IMR-90 (cell line): ENCODE data around the gene CTNNA2. TPM values are rescaled to one million over a fixed set of nuclear protein-coding genes. Genes with fewer than 3 reads are reported as not detected.

Experiments
- ATAC-seq: fragments of 200-7000 bp; cut with Tn5 transposase; 2 replicates; pipeline ENCODE4 v1.9.1; 2020; ENCODE audit warnings: low read depth, mild to moderate bottlenecking, moderate library complexity
- BruUV-seq: library from RNA; stranded (reverse); fragments of 400-500 nt; replicated peaks from 2 replicates; lab custom pipeline; 2021; lab: Mats Ljungman, UMichigan
- CTCF ChIA-PET: fragments of 300-600 bp; formaldehyde crosslinking; extraction: SDS; loops from one replicate; lab custom pipeline; 2021; ENCODE audit warnings: antibody characterized with exemption; lab: Yijun Ruan, JAX
- POLR2A ChIA-PET: fragments of 300-600 bp; sonication (Branson Sonifier 250); formaldehyde crosslinking; loops from one replicate; lab custom pipeline; 2022; ENCODE audit warnings: antibody characterized with exemption; ENCODE audit not compliant: unreplicated experiment; lab: Charles Lee
- DNase-seq: peaks from one replicate; pipeline ENCODE4 v3.0.0; 2013
- H2AFZ ChIP-seq: replicated peaks from 2 replicates; pipeline ENCODE3; 2013; ENCODE audit warnings: low read length, mild to moderate bottlenecking; ENCODE audit not compliant: poor library complexity
- H2AK5ac ChIP-seq: 2 replicates; pipeline ENCODE4 v1.6.1; 2013; ENCODE audit warnings: low read depth, low read length, inconsistent platforms
- H2AK9ac ChIP-seq: replicated peaks from 2 replicates; pipeline ENCODE3; 2013; ENCODE audit warnings: mild to moderate bottlenecking, low read depth, low read length, moderate library complexity; ENCODE audit not compliant: poor library complexity
- H2BK120ac ChIP-seq: 2 replicates; pipeline ENCODE4 v1.6.1; 2013; ENCODE audit warnings: low read depth, low read length, inconsistent platforms
- H2BK15ac ChIP-seq: 3 replicates; pipeline ENCODE4 v1.6.1; 2013; ENCODE audit warnings: low read depth, low read length, inconsistent platforms
- H2BK20ac ChIP-seq: 2 replicates; pipeline ENCODE4 v1.6.1; 2013; ENCODE audit warnings: low read depth, mild to moderate bottlenecking, inconsistent platforms, low read length, moderate library complexity
- H2BK5ac ChIP-seq: 2 replicates; pipeline ENCODE4 v1.6.1; 2013; ENCODE audit warnings: mild to moderate bottlenecking, low read depth, low read length, inconsistent platforms; ENCODE audit not compliant: poor library complexity, severe bottlenecking
- H3K14ac ChIP-seq: replicated peaks from 2 replicates; pipeline ENCODE4 v1.6.1; 2013; ENCODE audit warnings: low read depth, low read length, inconsistent platforms
- H3K18ac ChIP-seq: 2 replicates; pipeline ENCODE4 v1.6.1; 2013; ENCODE audit warnings: low read depth, low read length, control low read depth
- H3K23ac ChIP-seq: 2 replicates; pipeline ENCODE4 v1.6.1; 2013; ENCODE audit warnings: low read depth, low read length, inconsistent platforms
- H3K27ac ChIP-seq: 2 replicates; pipeline ENCODE4 v1.5.1; 2013; ENCODE audit warnings: mild to moderate bottlenecking, control low read depth, low read length; ENCODE audit not compliant: insufficient read depth
- H3K27me3 ChIP-seq: 2 replicates; pipeline ENCODE4 v1.6.1; 2013; ENCODE audit warnings: low read length; ENCODE audit not compliant: control insufficient read depth, insufficient read depth
- H3K36me3 ChIP-seq: 2 replicates; pipeline ENCODE4 v1.6.1; 2013; ENCODE audit warnings: low read length, mixed read lengths; ENCODE audit not compliant: control insufficient read depth, insufficient read depth
- H3K4ac ChIP-seq: 2 replicates; pipeline ENCODE4 v1.6.1; 2013; ENCODE audit warnings: low read depth, low read length, inconsistent platforms
- H3K4me1 ChIP-seq: 2 replicates; pipeline ENCODE4 v1.6.1; 2013; ENCODE audit warnings: low read length, mixed read lengths; ENCODE audit not compliant: control insufficient read depth, insufficient read depth
- H3K4me2 ChIP-seq: 2 replicates; pipeline ENCODE4 v1.6.1; 2013; ENCODE audit warnings: low read depth, mild to moderate bottlenecking, control low read depth, low read length, moderate library complexity
- H3K4me3 ChIP-seq: 2 replicates; pipeline ENCODE4 v1.5.1; 2013; ENCODE audit warnings: low read depth, mild to moderate bottlenecking, control low read depth, low read length, moderate library complexity; ENCODE audit not compliant: insufficient read depth
- H3K56ac ChIP-seq: 2 replicates; pipeline ENCODE4 v1.6.1; 2013; ENCODE audit warnings: low read length, inconsistent platforms; ENCODE audit not compliant: insufficient read depth; ENCODE audit errors: extremely low read depth
- H3K79me1 ChIP-seq, 2 experiments: 2 replicates each; pipeline ENCODE4 v1.6.1; 2013; ENCODE audit warnings: low read length in 2 of 2, inconsistent platforms in 1 of 2, low read depth in 1 of 2
- H3K9ac ChIP-seq: 2 replicates; pipeline ENCODE4 v1.6.1; 2013; ENCODE audit warnings: low read depth, low read length, control low read depth
- H3K9me1 ChIP-seq: 2 replicates; pipeline ENCODE4 v1.6.1; 2013; ENCODE audit warnings: low read length, inconsistent platforms; ENCODE audit not compliant: insufficient read depth
- H3K9me3 ChIP-seq: 2 replicates; pipeline ENCODE4 v1.6.1; 2013; ENCODE audit warnings: low read length; ENCODE audit not compliant: control insufficient read depth, insufficient read depth
- H4K20me1 ChIP-seq: 2 replicates; pipeline ENCODE4 v1.6.1; 2013; ENCODE audit warnings: low read length, inconsistent platforms; ENCODE audit not compliant: insufficient read depth
- H4K5ac ChIP-seq: 2 replicates; pipeline ENCODE4 v1.6.1; 2013; ENCODE audit warnings: mild to moderate bottlenecking, low read depth, low read length, control low read depth
- H4K8ac ChIP-seq, 2 experiments: 2 replicates each; pipeline ENCODE4 v1.6.1; 2013; ENCODE audit warnings: low read depth in 2 of 2, low read length in 2 of 2, control low read depth in 1 of 2, inconsistent platforms in 1 of 2
- H4K91ac ChIP-seq: 2 replicates; pipeline ENCODE4 v1.6.1; 2013; ENCODE audit warnings: low read depth, low read length, inconsistent platforms; ENCODE audit not compliant: insufficient read depth
- BHLHE40 ChIP-seq: fragments of 150-350 bp; IDR thresholded peaks from 2 replicates; pipeline ENCODE4 v1.6.1; 2016; ENCODE audit warnings: mild to moderate bottlenecking, low read depth, low read length
- CHD1 ChIP-seq: IDR thresholded peaks from 2 replicates; pipeline ENCODE4 v1.6.1; 2012; ENCODE audit warnings: low read depth, low read length, improper control_type of control experiment
- CTCF ChIP-seq: conservative IDR thresholded peaks from 2 replicates; pipeline ENCODE4 v1.5.1; 2012; ENCODE audit warnings: mild to moderate bottlenecking, low read depth, low read length, improper control_type of control experiment
- FOS ChIP-seq: fragments of 150-350 bp; IDR thresholded peaks from 2 replicates; pipeline ENCODE4 v1.6.1; 2016; ENCODE audit warnings: low read depth, low read length
- MAFK ChIP-seq: IDR thresholded peaks from 2 replicates; pipeline ENCODE4 v1.6.1; 2012; ENCODE audit warnings: low read depth, low read length, improper control_type of control experiment
- MXI1 ChIP-seq: IDR thresholded peaks from 2 replicates; pipeline ENCODE4 v1.6.1; 2012; ENCODE audit warnings: low read depth, mild to moderate bottlenecking, low read length, moderate library complexity, borderline replicate concordance
- NFE2L2 ChIP-seq: fragments of 150-350 bp; IDR thresholded peaks from 2 replicates; pipeline ENCODE4 v1.6.1; 2016; ENCODE audit warnings: low read depth, mild to moderate bottlenecking, low read length
- RAD21 ChIP-seq: IDR thresholded peaks from 2 replicates; pipeline ENCODE4 v1.6.1; 2012; ENCODE audit warnings: low read length, improper control_type of control experiment
- RCOR1 ChIP-seq: IDR thresholded peaks from 2 replicates; pipeline ENCODE4 v1.6.1; 2012; ENCODE audit warnings: mild to moderate bottlenecking, low read length, improper control_type of control experiment; ENCODE audit not compliant: insufficient replicate concordance
- WGBS, 2 experiments: methylation state at CpG; one replicate each; pipeline versions ENCODE4 v1.1.5 to v1.1.7; 2013; ENCODE audit warnings: missing lambda C conversion rate in 2 of 2; ENCODE audit not compliant: insufficient read length in 1 of 2; ENCODE audit errors: extremely low coverage in 2 of 2; 5-methylcytosine and 5-hydroxymethylcytosine counted together
- dilution Hi-C: fragments of 300-500 bp; cut with HindIII; formaldehyde crosslinking; loops from one replicate; pipeline ENCODE4 v1.14.3; 2018; ENCODE audit warnings: low sequenced_read_pairs; ENCODE audit not compliant: unreplicated experiment
- in situ Hi-C: fragments of 300-500 bp; cut with MboI; formaldehyde crosslinking; loops from 3 replicates; pipeline ENCODE4 v1.14.3; 2019; ENCODE audit warnings: low sequenced_read_pairs, inconsistent platforms, mixed read lengths
- intact Hi-C: fragments of 100-400 bp; cut with micrococcal nuclease; formaldehyde crosslinking; loops from 2 replicates; pipeline ENCODE4 v1.10.0; 2022
- polyA plus RNA-seq, 3 experiments: library from polyadenylated mRNA; depleted of rRNA; stranded (reverse); fragments of >200 nt; gene quantifications; 2 replicates each; pipeline ENCODE4 v1.2.3, GENCODE V29; 2012; ENCODE audit warnings: low replicate concordance in 1 of 3
- total RNA-seq: library from RNA; depleted of rRNA; stranded (reverse); fragments of >200 nt; gene quantifications from 2 replicates; pipeline ENCODE4 v1.2.3, GENCODE V29; 2012

Gene CTNNA2
- total and polyA plus RNA-seq, 2 of the 4 experiments (the other 2 are of a cell fraction) = not detected

- H3K36me3 ChIP-seq = no peaks in the 10 kb centered on the region
- no peak for ATAC-seq
- CTCF ChIA-PET = no interaction called here
Measured at GRCh38 chr2:79822136-79822535, 309.3 kb downstream of the CTNNA2 start.

More at GRCh38 chr2:79822136-79822535, 309.3 kb downstream of the CTNNA2 start:
- no peak overlapping the region for H3K14ac ChIP-seq
- no TSS peak for BruUV-seq
- no peak overlapping the region for H3K9ac ChIP-seq
- H3K4me1 ChIP-seq = no peaks in the 10 kb centered on the region
- H2AK9ac ChIP-seq = no peak overlapping the region
- H3K27ac ChIP-seq = no peak overlapping the region
- H2BK5ac ChIP-seq = no peak overlapping the region
- no peak overlapping the region for H2AFZ ChIP-seq
- no peak overlapping the region for H2BK15ac ChIP-seq
- H3K4ac ChIP-seq = no peak overlapping the region
- H3K18ac ChIP-seq = no peak overlapping the region
- intact Hi-C loops (no loop called here), dilution Hi-C loops (no loop called here), in situ Hi-C loops (no loop called here)
- DNase-seq = no peak
- no peak overlapping the region for H3K4me3 ChIP-seq
- no peak overlapping the region for H3K56ac ChIP-seq
- no peaks in the 10 kb centered on the region for H3K9me1 ChIP-seq
- H2AK5ac ChIP-seq = no peak overlapping the region
- no CpG with 5 or more reads among the region's 2 CpGs for WGBS, 2 experiments
- H2BK120ac ChIP-seq = no peak overlapping the region
- no peaks in the 10 kb centered on the region for H3K79me1 ChIP-seq
- H3K23ac ChIP-seq = no peak overlapping the region
- no peaks in the 10 kb centered on the region for H3K27me3 ChIP-seq
- no peak overlapping the region for H4K5ac ChIP-seq
- no peaks in the 10 kb centered on the region for H4K20me1 ChIP-seq
- POLR2A ChIA-PET = interaction anchor here (0.6 kb wide), 1 partner anchor 85 kb away, joined by 3 read pairs; no protein-coding TSS in a partner anchor
- no peak overlapping the region for H3K4me2 ChIP-seq
- H4K91ac ChIP-seq = no peak overlapping the region
- H3K9me3 ChIP-seq = peaks cover 2% of the 10 kb centered on the region; the same call in 1 of the 2 replicates
- H4K8ac ChIP-seq = no peak overlapping the region
- H2BK20ac ChIP-seq = no peak overlapping the region
- TF ChIP-seq RCOR1 = no peak
- TF ChIP-seq RAD21 = no peak
- no peak for TF ChIP-seq NFE2L2
- no peak for TF ChIP-seq BHLHE40
- no peak for TF ChIP-seq FOS
- no peak for TF ChIP-seq CTCF
- no peak for TF ChIP-seq CHD1
- TF ChIP-seq MAFK = no peak
- no peak for TF ChIP-seq MXI1
